ENCODE results near the gene FMOD.

- no peak for TF ChIP-seq CTCF (IDR thresholded peaks at IDR 0.05; ENCODE audit: poor library complexity, severe bottlenecking)
- TF ChIP-seq POLR2AphosphoS5 (IDR thresholded peaks at IDR 0.05): no peak
- no peak for TF ChIP-seq RAD21 (conservative IDR thresholded peaks at IDR 0.05)
- no peak for TF ChIP-seq REST (IDR thresholded peaks at IDR 0.05; ENCODE audit: borderline replicate concordance)
- TF ChIP-seq EP300 (conservative IDR thresholded peaks at IDR 0.05; ENCODE audit: poor library complexity, severe bottlenecking): no peak
- TF ChIP-seq EZH2 (IDR thresholded peaks at IDR 0.05; ENCODE audit: borderline replicate concordance, insufficient read depth, low read length, poor library complexity, severe bottlenecking): no peak
- no peak for TF ChIP-seq MXI1 (conservative IDR thresholded peaks at IDR 0.05; ENCODE audit: poor library complexity, severe bottlenecking)
- no peak for TF ChIP-seq TAF1 (IDR thresholded peaks at IDR 0.05; ENCODE audit: low read depth)
- TF ChIP-seq SMC3 (conservative IDR thresholded peaks at IDR 0.05; ENCODE audit: poor library complexity): no peak
Measured at GRCh38 chr1:203318229-203318517, 32.7 kb downstream of the FMOD start.
